Neural progenitor cell (in vitro differentiated cells): ENCODE results near the gene PRIM2. TPM values are rescaled to one million over a fixed set of nuclear protein-coding genes. Genes with fewer than 3 reads are reported as not detected.
A peak's percentile ranks its signal among the peaks of the same experiment; 100 is the strongest.
"Not testable (repeated sequence)": the region's sequence is repeated elsewhere in the genome, so short reads cannot be mapped to it uniquely, and the experiment has no call there.

Experiments used
- DNase-seq: peaks from one replicate; pipeline ENCODE4 v3.0.0-alpha.2; 2016; ENCODE audit warnings: low spot score
- H2AFZ ChIP-seq: fragments of 200-600 bp; sonication (generic); replicated peaks from 2 replicates; pipeline ENCODE4 v1.6.1; 2016; ENCODE audit warnings: antibody characterized with exemption
- H3F3A ChIP-seq: fragments of 200-600 bp; sonication (generic); 2 replicates; pipeline ENCODE4 v1.6.1; 2016; ENCODE audit warnings: antibody characterized with exemption, low read depth
- H3K27ac ChIP-seq: fragments of 200-600 bp; sonication (generic); 2 replicates; pipeline ENCODE4 v1.5.1; 2016; ENCODE audit warnings: mild to moderate bottlenecking
- H3K27me3 ChIP-seq: fragments of 200-600 bp; sonication (generic); 2 replicates; pipeline ENCODE4 v1.6.1; 2016; ENCODE audit warnings: mild to moderate bottlenecking, moderate library complexity
- H3K36me3 ChIP-seq: fragments of 200-600 bp; sonication (generic); 2 replicates; pipeline ENCODE4 v1.5.1; 2016
- H3K4me1 ChIP-seq: fragments of 200-600 bp; sonication (generic); 2 replicates; pipeline ENCODE4 v1.6.1; 2016; ENCODE audit warnings: mixed run types
- H3K4me2 ChIP-seq: fragments of 200-600 bp; sonication (generic); 2 replicates; pipeline ENCODE4 v1.6.1; 2016
- H3K4me3 ChIP-seq: fragments of 200-600 bp; sonication (generic); 2 replicates; pipeline ENCODE4 v1.5.1; 2016
- H3K79me2 ChIP-seq: fragments of 200-600 bp; sonication (generic); 2 replicates; pipeline ENCODE4 v1.6.1; 2016; ENCODE audit warnings: low read depth
- H3K9ac ChIP-seq: fragments of 200-600 bp; sonication (generic); 2 replicates; pipeline ENCODE4 v1.6.1; 2016
- H3K9me3 ChIP-seq: fragments of 200-600 bp; sonication (generic); 2 replicates; pipeline ENCODE4 v1.5.1; 2016; ENCODE audit warnings: low read depth
- H4K20me1 ChIP-seq: fragments of 200-600 bp; sonication (generic); 2 replicates; pipeline ENCODE4 v1.6.1; 2016; ENCODE audit warnings: low read depth
- H3K27ac Mint-ChIP-seq: 3 replicates; pipeline ENCODE4 v1.8.0; 2021; ENCODE audit warnings: mixed read lengths
- H3K27me3 Mint-ChIP-seq: 2 replicates; pipeline ENCODE4 v1.8.0; 2022; ENCODE audit warnings: low read depth, mild to moderate bottlenecking, inconsistent platforms, moderate library complexity, mixed read lengths; ENCODE audit not compliant: insufficient read depth
- H3K36me3 Mint-ChIP-seq: 3 replicates; pipeline ENCODE4 v1.8.0; 2021; ENCODE audit warnings: mixed read lengths
- H3K4me1 Mint-ChIP-seq: 3 replicates; pipeline ENCODE4 v1.8.0; 2021; ENCODE audit warnings: mixed read lengths
- H3K4me3 Mint-ChIP-seq: 3 replicates; pipeline ENCODE4 v1.8.0; 2021; ENCODE audit warnings: mild to moderate bottlenecking, moderate library complexity, mixed read lengths
- H3K9me3 Mint-ChIP-seq: 3 replicates; pipeline ENCODE4 v1.8.0; 2020; ENCODE audit warnings: mixed read lengths
- EZH2 ChIP-seq: fragments of 200-600 bp; sonication (generic); IDR thresholded peaks from 2 replicates; pipeline ENCODE4 v1.6.1; 2017; ENCODE audit warnings: antibody characterized with exemption, mild to moderate bottlenecking, moderate library complexity
- EZH2phosphoT487 ChIP-seq: fragments of 200-600 bp; sonication (generic); IDR thresholded peaks from 2 replicates; pipeline ENCODE4 v1.6.1; 2017; ENCODE audit warnings: antibody characterized with exemption
- total RNA-seq: library from RNA; depleted of rRNA; stranded (reverse); fragments of >200 nt; gene quantifications from 2 replicates; pipeline ENCODE4 v1.2.3, GENCODE V29; 2015; ENCODE audit warnings: low replicate concordance
- TF ChIP-seq, protein P1 (sequence below): fragments of 200-600 bp; sonication (generic); IDR thresholded peaks from 2 replicates; pipeline ENCODE4 v1.5.1; 2017; ENCODE audit warnings: antibody characterized with exemption, mild to moderate bottlenecking

The PRIM2 gene
- total RNA-seq, 1 donor from 2014 or later = 81.0 TPM

GRCh38 chr6:57283911-57284455 is 33.4 kb upstream of the PRIM2 start:
- Histone ChIP-seq H3K27me3 (no peaks in the 10 kb centered on the region), H3K4me1 (peaks cover 9% of the 10 kb centered on the region), H4K20me1 (no peaks in the 10 kb centered on the region), H3K36me3 (no peaks in the 10 kb centered on the region), H3K4me2 (no peak overlapping the region), H3K9ac (no peak overlapping the region), H3K79me2 (no peaks in the 10 kb centered on the region), H3F3A (no peaks in the 10 kb centered on the region), H2AFZ (no peak overlapping the region), H3K27ac (no peak overlapping the region), H3K4me3 (no peak overlapping the region), H3K9me3 (no peaks in the 10 kb centered on the region)
- H3K27me3 Mint-ChIP-seq = peaks cover 2% of the 10 kb centered on the region
- TF ChIP-seq, protein P1, sequence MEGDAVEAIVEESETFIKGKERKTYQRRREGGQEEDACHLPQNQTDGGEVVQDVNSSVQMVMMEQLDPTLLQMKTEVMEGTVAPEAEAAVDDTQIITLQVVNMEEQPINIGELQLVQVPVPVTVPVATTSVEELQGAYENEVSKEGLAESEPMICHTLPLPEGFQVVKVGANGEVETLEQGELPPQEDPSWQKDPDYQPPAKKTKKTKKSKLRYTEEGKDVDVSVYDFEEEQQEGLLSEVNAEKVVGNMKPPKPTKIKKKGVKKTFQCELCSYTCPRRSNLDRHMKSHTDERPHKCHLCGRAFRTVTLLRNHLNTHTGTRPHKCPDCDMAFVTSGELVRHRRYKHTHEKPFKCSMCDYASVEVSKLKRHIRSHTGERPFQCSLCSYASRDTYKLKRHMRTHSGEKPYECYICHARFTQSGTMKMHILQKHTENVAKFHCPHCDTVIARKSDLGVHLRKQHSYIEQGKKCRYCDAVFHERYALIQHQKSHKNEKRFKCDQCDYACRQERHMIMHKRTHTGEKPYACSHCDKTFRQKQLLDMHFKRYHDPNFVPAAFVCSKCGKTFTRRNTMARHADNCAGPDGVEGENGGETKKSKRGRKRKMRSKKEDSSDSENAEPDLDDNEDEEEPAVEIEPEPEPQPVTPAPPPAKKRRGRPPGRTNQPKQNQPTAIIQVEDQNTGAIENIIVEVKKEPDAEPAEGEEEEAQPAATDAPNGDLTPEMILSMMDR = no peak
- no peak for TF ChIP-seq EZH2
- TF ChIP-seq EZH2phosphoT487 = no peak
- no peaks in the 10 kb centered on the region for H3K36me3 Mint-ChIP-seq
- no peak overlapping the region for H3K27ac Mint-ChIP-seq
- H3K4me3 Mint-ChIP-seq = no peak overlapping the region
- H3K4me1 Mint-ChIP-seq = no peaks in the 10 kb centered on the region
- no peak for DNase-seq
- peaks cover 4% of the 10 kb centered on the region for H3K9me3 Mint-ChIP-seq

- H2AFZ ChIP-seq = peak overlapping the region; percentile 89
- peak; percentile 68 for DNase-seq
- not testable (repeated sequence) for H3K79me2 ChIP-seq, H3K36me3 Mint-ChIP-seq, H3K4me1 ChIP-seq, H3K4me3 Mint-ChIP-seq, H3K4me3 ChIP-seq, H3K9me3 Mint-ChIP-seq, H3K27ac Mint-ChIP-seq, H4K20me1 ChIP-seq, H3K4me1 Mint-ChIP-seq, H3K27ac ChIP-seq, H3K27me3 ChIP-seq, H3K36me3 ChIP-seq, H3K9ac ChIP-seq, H3K9me3 ChIP-seq, H3K27me3 Mint-ChIP-seq, H3F3A ChIP-seq
- H3K4me2 ChIP-seq = peak overlapping the region; percentile 43
Observed at GRCh38 chr6:57288136-57288535, 29.3 kb upstream of the PRIM2 start.

DNA sequence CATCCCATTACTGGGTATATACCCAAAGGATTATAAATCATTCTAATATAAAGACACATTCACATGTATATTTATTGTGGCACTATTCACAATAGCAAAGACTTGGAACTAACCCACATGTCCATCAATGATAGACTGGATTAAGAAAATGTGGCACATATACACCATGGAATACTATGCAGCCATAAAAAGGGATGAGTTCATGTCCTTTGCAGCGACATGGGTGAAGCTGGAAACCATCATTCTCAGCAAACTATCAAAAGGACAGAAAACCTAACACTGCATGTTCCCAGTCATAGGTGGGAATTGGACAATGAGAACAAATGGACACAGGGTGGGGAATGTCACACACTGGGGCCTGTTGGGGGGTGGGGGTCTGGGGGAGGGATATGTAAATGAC is 24.0 kb upstream of the PRIM2 start:
- H3K9ac ChIP-seq, H3K36me3 ChIP-seq, H3K4me3 ChIP-seq, H3K4me2 ChIP-seq, H3K27me3 ChIP-seq, H3K36me3 Mint-ChIP-seq, H3K79me2 ChIP-seq, H3K9me3 Mint-ChIP-seq, DNase-seq, H3K4me1 ChIP-seq, H3K27ac Mint-ChIP-seq, H4K20me1 ChIP-seq, H3K9me3 ChIP-seq, H3K4me1 Mint-ChIP-seq, H3K27ac ChIP-seq, H3F3A ChIP-seq, H2AFZ ChIP-seq, H3K4me3 Mint-ChIP-seq, H3K27me3 Mint-ChIP-seq: not testable (repeated sequence)

DNA sequence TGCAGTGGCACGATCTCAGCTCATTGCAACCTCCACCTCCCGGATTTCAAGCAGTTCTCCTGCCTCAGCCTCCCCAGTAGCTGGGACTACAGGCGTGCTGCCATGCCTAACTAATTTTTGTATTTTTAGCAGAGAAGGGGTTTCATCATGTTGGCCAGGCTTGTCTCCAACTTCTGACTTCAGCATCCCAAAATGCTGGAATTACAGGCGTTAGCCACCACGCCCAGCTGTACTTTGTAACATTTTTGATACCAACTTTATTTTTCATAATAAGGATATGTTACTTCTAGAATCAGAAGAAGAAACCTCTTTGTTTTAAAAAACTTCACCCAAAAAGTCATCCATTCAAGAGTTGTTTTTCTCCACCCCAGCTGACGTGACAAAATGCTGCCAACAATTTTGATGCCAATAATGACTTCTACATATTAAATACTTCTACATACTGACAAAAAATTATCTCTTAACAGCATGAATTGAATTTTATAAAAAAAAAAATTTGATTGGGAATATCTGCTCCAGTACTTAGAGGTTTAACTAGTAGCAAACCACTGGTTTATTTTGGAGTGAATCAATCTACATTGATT is 22.5 kb upstream of the PRIM2 start:
- Histone ChIP-seq H3K4me2 (no peak overlapping the region), H3K27ac (no peak overlapping the region), H3K9ac (no peak overlapping the region), H3K27me3 (no peaks in the 10 kb centered on the region), H4K20me1 (no peaks in the 10 kb centered on the region), H3K79me2 (no peaks in the 10 kb centered on the region), H3F3A (no peaks in the 10 kb centered on the region), H3K36me3 (no peaks in the 10 kb centered on the region), H3K4me1 (no peaks in the 10 kb centered on the region), H3K4me3 (no peak overlapping the region), H3K9me3 (no peaks in the 10 kb centered on the region), H2AFZ (no peak overlapping the region)
- no peaks in the 10 kb centered on the region for H3K36me3 Mint-ChIP-seq
- no peaks in the 10 kb centered on the region for H3K9me3 Mint-ChIP-seq
- H3K27me3 Mint-ChIP-seq = no peaks in the 10 kb centered on the region
- H3K4me3 Mint-ChIP-seq = no peak overlapping the region
- H3K27ac Mint-ChIP-seq = no peak overlapping the region
- TF ChIP-seq EZH2phosphoT487 (no peak), EZH2 (no peak)
- TF ChIP-seq, protein P1 = no peak
- no peaks in the 10 kb centered on the region for H3K4me1 Mint-ChIP-seq
- no peak for DNase-seq
